A549 (cell line): Measurements from ENCODE around the gene RYR1.

Experiments
- CTCF ChIP-seq: fragments of >200 bp; sonication (Bioruptor Twin); formaldehyde crosslinking; IDR thresholded peaks from 3 replicates; pipeline ENCODE4 v1.5.1; 2016
- EP300 ChIP-seq, 2 experiments: fragments of >200 bp; sonication (Bioruptor Twin); formaldehyde crosslinking; IDR thresholded peaks; 2 replicates in 1 of 2; 3 replicates in 1 of 2; pipeline ENCODE4 v1.6.1; 2016 to 2017
- HOXA7 ChIP-seq: fragments of 250-450 bp; sonication (Bioruptor Pico); IDR thresholded peaks from 2 replicates; pipeline ENCODE4 v1.5.0; 2020; ENCODE audit warnings: mild to moderate bottlenecking, moderate library complexity
- HOXB5 ChIP-seq: fragments of 250-450 bp; sonication (Bioruptor Pico); IDR thresholded peaks from 2 replicates; pipeline ENCODE4 v1.5.0; 2020; ENCODE audit warnings: mild to moderate bottlenecking, moderate library complexity
- POLR2A ChIP-seq: IDR thresholded peaks from 2 replicates; pipeline ENCODE4 v1.6.1; 2012; ENCODE audit warnings: mild to moderate bottlenecking, low read length
- RFX5 ChIP-seq: fragments of 450-650 bp; IDR thresholded peaks from 2 replicates; pipeline ENCODE4 v1.7.1; 2014; ENCODE audit warnings: antibody characterized with exemption, mild to moderate bottlenecking, moderate library complexity
- SMC3 ChIP-seq: fragments of >200 bp; sonication (Bioruptor Twin); formaldehyde crosslinking; IDR thresholded peaks from 3 replicates; pipeline ENCODE4 v1.6.1; 2018; ENCODE audit warnings: inconsistent platforms

DNA sequence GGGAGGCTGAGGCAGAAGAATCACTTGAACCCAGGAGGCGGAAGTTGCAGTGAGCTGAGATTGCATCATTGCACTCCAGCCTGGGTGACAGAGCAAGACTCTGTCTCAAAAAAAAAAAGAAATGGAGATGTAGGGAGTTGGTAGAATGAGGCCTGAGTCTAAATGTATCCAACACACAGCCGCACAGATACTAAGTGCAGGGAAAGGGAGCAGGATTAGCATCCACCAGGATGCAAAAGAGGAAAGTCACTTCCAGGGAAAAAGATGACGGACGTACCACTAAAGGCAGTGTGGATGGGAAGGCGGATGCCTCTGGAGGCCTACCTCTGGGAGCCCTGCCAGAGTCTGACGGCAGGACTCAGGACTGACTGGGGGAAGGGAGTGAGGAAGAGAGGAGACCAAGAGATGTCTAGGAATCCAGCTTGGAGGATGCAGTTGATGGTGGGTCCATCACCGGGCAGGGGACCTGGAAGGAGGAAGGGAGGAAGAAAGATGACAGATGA is 23.8 kb upstream of the RYR1 start:
- TF ChIP-seq EP300 (IDR thresholded peaks at IDR 0.05) (no peak), POLR2A (no peak), CTCF (no peak), SMC3 (no peak), HOXB5 (no peak), HOXA7 (CRISPR knock-in tag) (no peak), RFX5 (no peak)
